Activated T-cell treated with anti-CD3 and anti-CD28 coated beads for 24 hours (primary cell): Measurements from ENCODE around the gene UNC93B1.
A peak's percentile ranks its signal among the peaks of the same experiment; 100 is the strongest.
"Not testable (repeated sequence)": the region's sequence is repeated elsewhere in the genome, so short reads cannot be mapped to it uniquely, and the experiment has no call there.

Experiments used
- DNase-seq: peaks from one replicate; pipeline ENCODE4 v3.0.0-alpha.2; 2020; ENCODE audit warnings: low read depth

UNC93B1 gene

DNA sequence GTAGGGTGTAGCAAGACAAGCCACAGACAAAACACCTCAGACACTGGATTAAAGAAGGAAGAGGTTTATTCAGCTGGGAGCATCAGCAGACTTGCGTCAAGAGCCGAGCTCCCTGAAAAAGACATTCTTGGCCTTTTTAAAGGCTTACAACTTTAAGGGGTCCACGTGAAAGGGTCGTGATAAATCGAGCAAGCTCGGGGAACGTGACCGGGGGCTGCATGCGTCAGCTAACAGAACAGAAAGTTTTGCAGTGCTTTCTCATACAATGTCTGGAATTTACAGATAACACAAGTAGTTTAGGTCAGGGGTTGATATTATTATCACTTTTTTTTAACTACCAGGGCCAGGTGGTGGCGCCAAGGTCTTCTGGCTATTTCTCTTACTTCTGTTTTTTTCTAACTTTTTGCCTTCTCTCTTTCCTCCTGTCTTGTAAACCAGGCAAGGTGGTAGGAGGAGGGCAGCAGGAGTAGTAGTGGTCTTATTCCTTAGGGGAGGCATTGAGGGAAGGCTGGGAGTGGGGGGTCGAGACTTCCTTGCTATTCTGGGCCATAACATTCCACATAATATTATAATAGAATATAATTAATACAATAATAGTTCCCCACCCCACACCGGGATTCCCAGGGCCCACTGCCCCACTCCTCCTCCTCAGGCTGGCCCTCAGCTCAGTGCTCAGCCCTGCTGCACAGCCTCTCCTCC is 5.6 kb upstream of the UNC93B1 start:
- no peak for DNase-seq

DNA sequence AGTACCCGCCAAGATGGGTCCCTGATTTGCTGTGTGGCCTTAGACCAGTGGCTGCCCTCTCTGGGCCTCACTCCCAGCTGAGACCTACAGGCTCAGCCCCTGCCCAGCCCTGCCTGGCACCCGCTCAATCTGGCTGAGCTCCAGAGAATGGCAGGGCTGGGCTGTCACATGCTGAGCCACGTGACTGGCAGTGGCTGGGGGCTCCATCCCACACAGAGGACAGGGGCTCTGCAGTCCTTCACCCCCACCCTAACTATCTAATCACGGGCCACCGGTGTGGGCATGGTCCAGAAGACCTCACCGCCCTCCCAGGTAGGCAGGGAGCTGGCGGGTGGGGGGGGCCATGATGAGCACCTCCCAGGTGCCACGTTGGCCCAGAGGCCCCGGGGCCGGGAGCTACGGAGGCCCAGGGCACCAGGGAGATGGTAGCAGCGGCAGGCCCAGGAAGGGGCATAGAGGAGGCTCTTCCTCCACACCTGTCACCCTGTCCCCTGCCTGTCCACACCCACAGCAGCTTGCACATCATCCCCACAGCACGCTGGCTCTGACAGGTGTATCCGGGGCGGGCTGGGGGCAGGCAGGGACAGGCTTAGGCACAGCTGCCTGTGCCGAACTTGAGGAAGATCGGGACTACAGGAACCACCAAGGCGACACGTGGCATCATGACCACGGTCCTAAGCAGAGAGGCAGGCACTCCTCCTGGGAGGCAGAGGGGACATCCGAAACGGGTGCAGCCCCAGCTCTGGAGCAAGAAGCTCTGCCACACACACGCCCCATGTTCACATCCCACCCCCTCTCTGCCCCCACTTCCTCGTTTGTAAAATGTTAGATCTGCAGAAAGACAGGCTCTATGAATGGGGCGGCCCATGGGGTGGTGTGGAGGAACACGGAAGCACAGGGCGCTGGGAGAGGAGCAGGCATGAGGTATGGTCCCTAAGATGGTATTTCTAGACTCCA is 4.8 kb upstream of the UNC93B1 start:
- DNase-seq, result no peak

DNA sequence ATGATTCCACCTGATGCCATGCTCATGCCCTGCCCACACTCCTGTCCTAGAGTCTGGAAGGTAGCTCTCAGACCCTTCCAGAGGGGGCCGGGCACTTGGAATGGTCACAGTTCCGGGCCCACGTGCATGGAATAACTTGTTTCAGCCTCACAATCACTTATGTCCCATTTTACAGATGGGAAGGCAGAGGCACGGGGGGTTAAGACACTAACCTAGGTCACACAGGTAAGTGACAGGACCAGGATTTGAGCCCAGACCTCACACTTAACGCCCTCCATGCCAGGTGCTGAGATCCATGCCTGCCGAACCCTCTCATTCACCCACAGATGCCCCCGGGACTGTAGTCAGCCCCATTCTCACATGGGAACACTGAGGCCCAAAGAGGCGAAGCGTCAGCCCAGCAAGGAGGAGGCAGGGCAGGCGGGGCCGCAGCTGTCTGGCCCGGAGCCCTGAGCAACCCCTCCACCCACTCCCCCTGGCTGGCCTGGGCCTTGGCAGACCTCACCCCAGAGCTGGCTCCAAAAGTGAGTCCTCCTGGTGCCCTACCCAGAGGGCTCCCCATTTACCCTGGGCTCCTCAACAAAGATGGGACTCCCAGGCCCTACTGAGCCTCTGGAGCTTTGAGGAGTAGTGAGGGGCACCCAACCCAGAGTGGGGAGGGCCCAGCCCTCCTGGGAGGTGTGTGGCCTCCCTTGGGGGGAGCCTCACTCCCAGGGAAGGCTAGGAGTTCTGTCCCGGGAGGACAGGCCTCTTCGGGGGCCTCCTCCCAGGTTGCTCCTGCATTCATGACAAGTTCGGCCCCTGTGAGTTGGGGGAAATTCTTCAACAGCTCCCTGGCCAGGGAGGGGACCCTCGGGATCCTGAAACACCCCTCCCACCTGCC is 3.8 kb upstream of the UNC93B1 start:
- DNase-seq, result no peak

DNA sequence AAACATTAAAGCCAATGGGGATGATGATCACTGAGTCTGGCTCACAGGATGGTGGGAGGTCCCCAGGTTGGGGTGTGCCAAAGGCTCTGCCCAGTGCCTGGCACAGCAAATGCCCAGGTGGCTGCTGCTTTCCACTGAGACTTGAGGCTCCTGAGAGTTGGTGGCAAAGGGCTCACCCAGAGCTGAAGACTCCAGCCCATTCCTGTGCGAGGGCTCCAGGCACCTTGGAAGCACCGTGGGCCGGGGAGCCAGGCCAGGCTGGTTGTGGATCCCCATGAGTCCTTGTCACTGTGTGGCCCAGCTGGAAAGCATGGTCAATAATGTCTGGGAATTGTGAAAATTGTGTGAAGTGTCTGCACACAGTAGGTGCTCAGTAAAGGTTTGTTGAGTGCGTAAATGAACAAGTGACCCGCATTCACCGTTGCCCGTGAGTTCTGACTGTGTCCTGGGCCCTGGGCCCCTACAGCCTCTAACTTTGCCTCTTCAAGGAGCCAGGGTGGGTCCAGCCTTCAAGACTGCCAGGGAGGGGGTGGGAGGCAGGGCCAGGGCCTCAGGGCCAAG is 2.8 kb upstream of the UNC93B1 start:
- no peak for DNase-seq

DNA sequence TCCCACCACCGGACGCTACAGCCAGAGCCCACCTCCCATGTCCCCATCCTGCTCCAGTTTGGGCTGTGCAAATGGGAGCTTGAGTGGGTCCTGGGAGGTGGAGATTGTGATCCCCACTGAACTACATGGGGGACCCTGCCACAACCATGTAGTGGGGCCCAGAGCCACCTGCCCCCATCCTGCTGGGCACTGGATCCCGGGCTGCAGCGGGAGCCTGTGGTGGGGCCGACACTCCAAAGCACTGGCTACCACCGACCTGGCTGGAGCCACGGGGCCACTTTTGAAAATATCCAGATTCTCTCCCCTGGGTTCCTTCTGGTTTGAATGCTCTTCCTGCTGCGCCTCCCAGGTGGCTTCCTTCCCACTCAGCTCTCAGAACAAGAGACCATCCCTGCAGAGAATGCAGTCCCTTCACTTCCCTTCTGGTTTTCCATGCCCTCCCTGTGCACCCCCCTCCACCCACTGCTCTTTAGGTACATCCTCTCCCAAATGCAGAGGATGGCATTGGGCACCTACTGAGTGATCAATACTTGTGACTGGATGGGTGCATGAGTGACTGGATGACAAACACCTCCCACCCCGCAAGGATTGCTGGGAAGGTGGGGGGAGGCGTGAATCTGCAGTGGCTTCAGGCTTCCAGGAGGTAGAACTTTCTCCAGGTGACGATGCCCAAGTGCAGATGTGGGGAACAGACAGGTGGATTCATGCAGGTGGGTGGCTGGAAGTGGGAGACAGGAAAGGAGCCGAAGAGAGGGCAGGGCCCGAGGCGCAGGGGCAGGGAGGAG is 846 bp upstream of the UNC93B1 start:
- no peak for DNase-seq

DNA sequence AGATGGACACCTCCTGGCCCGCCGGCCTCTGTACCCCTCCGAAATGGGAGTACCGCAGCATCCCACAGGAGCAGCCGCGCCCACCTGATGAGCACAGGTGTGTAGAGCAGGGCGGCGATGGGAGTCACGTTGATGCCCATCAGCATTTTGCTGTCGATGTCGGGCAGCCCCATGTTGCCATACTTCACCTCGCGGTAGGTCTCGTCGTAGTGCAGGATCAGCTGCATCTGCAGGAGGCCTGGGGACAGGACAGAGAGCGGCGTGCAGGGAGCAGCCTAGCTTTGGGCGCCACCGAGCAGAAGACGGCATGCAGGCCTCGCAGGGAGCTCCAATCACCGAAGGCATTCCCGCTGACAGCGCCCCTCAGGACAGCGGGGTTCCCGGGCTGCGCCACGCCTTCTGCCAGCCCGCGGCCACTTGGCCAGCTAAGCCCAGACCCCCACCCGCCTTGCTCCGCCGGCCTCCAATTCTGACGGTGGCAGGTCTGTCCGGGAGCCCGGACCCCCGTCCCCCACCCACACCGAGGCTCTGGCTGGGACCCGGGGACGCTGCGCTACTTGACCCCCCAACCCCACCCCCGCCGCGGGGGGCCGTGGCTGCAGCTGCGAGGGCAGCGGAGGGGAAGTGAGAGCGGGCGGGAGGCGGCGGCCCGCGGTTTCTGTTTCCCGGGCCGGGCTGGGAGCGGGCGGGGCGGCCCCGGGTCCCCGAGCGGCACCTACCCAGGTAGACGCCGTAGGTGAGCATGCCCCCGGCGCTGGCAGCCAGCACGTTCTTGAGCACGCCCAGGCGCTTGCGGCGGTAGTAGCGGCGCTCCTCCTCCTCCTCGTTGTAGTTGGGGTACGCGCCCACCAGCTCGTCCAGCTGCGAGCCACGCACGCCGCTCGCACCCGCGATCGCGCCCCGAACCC is 705 bp downstream of the UNC93B1 start:
- no peak for DNase-seq

DNA sequence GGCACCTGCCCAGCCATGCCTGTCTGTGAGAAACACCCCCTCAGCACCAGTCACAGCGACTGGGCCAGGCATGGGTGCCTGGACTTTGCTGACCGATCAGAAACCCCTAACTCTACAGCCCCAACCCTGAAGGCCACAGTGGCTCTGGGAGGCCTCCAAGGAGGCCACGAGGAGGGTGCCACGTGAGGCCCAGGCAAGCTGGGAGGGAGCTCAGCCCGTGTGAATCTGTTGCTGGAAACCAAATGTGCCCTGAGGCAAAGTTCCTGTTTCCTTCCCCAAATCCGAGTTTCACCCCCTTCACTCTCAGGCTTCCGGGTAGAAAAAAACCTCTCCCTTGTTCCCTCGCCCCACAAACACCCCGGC is 1.3 kb downstream of the UNC93B1 start:
- DNase-seq, result no peak

DNA sequence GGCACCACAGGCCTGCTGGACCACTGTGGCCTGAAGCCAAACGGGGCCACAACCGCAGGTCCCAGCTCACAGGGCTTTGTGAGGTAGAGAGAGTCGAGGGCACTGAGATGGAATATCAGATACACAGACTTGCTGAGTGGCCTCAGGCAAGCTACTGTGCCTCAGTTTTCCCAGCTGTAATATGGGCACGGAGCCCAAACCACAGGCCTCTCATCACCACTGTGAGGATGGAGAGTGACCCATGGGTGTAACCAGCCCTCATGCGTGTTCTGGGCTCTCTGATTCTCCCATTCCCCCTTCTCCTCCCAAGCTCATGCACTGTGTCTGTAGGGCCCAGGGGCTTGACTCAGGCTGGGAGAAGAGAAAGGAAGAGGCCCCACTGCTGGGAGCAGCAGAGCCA is 4.2 kb downstream of the UNC93B1 start:
- no peak for DNase-seq

DNA sequence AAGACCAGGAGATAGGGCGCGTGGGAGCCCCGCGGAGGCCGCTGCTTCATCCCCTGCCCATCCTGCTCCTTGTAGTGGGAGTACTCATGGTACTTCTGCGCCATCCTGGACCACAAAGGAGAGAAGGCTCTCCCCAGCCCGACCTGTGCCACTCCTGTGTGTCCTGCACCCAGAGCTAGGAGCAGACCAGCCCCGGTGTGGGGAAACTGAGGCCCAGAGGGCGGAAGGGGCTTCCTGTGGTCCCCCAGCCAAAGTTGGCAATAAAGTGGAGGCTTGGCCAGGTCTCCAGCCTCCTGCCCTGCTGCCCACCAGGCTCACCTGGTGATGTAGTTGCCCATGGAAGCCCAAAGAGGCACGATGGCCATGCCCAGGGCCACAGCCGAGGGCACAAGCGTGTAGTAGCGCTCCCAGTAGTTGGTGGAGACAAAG is 4.7 kb downstream of the UNC93B1 start:
- DNase-seq, result no peak

DNA sequence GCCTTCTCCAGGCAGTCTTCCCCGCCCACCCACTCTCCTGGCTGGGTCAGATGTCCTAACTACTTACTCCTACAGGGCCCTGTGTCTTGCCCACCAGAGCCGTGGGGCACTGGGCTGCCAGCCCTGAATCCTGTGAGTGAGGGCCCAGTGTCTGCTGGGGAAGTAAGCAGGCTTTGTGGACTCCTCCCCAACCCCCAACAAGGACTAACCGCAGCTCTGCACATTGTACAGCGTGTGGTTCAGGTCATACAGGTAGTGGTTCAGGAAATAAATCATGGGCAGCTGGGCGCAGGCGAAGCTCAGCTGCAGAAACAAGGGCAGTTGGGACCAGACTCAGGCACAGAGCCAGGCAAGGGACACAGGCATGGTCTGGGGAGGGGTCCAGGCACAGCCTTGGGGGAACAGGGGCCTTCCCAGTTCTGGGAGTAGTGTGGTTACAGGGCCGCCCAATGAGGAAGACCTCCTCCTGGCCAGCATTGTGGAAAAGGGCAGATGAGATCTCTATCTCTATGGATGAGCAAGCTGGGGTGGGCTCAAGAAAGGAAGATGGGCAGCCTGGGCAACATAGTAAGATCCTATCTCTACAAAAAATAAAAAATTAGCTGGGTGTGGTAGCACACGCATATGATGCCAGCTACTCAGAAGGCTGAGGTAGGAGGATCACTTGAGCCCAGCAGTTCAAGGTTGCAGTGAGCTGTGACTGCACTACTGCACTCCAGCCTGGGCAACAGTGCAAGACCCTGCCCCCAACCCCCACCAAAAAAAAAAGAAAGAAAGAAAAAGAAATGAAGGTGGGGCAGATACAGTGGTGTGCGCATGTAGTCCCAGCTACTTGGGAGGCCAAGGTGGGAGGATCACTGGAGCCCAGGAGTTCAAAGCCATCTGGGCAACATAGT is 5.5 kb downstream of the UNC93B1 start:
- no peak for DNase-seq

DNA sequence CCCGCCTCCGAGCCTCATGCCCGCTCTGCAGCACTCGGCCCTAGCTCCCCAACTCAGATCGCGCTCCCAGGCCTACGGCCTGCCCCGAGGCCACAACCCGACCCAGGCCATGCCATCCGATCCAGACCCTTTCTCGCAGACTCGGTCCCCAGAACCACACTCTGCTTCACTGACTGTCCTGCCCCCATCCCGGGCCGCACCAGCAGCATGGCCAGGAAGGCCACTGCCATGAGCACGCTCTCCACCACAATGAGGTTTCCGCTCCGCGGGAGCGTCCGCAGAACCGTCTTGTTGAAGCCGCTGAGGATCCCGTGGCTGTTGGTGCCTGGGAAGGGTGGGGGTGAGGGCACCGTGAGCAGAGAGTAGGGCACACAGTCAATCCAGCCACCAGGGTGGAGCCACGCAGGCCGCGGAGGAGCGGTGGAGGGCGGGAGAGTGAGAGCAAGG is 6.4 kb downstream of the UNC93B1 start:
- DNase-seq, result no peak

DNA sequence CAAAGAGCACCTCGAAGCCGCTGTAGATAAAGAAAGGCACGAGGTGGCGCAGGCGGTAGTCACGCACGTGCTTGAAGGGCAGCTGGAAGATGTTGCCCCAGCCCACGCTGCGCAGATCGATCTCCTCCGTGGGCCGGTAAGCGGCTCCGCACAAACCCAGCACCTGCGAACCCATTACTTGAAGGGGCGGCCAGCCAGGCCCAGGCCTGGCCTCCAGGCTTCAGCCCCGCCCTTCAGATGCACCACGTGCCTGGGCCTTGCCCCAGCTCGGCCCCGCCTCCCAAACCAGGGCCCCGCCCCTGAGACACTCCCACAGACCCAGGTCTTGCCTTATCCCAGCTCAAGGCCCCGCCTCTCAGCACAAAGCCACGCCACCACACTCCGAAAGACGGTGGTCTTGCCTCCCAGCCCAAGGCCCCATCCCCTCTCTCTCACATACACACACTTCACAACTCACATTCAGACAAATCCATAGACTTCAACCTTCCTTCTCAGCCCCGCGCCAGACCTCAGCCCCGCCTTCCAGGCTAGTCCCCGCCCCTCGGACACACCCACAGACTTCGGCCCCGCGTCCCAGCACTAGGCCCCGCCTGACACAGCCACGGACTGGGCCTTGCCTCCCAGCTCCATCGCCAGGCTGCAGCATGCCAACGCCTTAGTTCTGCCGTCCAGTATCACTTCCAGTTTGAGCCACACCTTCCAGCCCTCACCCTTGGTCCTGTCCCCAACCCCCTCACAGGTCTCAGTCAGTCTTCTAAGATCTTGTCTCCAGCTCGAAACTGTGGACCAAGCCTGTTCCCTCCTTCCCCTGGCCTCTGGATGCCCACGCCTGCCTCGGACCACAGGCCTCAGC is 7.0 kb downstream of the UNC93B1 start:
- no peak for DNase-seq

DNA sequence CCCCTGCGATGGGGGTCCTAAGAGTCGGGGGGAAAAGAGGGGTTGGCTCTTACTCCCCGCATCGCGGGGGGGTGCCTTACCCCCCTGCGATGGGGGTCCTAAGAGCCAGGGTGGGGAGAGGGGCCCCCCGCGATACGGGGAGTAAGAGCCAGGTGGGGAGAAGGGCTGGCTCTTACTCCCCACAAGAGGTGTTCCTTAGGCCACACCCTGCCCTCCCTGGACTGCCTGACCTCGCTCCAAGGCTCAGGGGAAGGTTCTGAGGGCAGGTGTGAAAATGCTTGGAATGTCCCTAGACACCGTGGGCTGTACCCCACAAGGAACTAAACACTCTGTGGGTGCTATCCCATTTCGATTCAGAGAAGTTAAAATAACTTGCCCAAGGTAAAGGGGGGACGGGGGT is 7.8 kb downstream of the UNC93B1 start:
- DNase-seq, result no peak

DNA sequence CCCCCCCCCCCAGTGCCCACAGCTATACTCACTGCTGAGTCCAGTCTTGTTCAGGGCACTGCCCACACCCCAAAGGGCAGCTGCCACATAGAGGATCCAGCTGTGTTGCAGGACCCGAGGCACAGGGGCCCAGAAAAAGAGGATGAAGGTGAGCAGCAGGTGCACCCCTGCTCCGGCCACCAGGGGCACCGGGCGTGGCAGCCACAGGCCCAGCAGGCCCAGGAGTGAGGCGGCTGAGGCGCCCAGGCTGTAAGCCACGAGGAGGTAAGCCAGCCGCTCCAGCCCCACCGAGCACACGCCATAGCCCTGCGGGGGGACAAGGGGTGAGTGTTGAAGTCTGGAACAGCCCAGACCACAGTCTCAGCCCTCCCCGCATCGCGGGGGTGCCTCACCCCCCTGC is 8.3 kb downstream of the UNC93B1 start:
- not testable (repeated sequence) for DNase-seq

DNA sequence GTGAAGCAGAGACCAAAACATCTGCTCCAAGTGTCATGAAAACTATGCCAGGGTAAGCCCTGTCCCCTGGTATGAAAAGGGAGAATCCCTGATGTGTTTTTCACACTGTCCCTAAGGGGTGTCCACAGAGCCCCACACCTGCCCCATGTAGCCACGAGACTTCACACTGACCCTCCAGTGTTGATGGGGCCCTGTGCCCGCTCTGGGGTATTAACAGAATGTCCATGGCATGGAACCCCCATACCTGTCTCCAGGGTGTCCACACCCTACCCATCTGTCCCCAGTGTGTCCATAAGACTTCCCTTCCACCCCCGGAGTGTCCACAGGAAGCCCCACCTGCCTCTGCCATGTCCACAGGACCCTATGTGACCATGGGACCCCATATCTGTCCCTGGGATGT is 8.8 kb downstream of the UNC93B1 start:
- not testable (repeated sequence) for DNase-seq

DNA sequence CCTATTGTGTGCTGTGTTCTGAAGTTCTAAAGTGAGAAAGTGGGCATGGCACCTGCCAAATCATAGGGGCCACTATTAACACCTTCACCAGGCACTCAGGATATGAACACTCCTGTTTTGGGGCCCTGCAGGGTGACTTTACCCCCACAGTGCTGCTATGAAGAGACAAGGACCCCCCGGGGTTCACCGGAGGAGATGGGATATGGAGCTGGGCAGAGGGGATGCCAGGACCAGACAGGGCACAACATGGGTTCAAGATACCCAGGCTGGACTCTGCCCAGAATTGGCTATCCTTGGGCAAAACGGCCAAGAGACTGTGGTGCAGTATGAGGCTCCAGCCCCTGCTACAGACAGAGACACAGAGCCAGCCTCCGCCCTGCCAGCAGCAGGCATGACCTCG is 9.5 kb downstream of the UNC93B1 start:
- DNase-seq, result not testable (repeated sequence)

DNA sequence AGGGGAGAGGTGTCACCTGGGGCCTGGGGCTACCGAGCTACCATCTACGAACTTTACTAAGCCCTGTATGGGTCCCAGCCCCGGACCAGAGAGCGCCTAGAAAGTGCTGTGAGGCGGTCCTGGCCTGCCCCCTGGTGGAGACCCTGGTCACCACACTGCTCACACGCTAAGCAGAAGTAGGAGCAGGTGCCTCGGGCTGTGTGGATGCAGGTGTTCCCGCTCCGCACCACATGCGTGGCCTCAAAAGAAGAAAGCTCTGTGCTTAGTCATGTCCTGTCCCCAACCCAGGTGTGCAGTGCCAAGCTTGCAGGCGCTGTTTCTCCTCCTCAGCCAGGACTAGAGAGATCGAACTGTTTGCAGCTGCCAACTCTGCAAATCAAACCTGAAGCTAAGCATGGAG is 10.1 kb downstream of the UNC93B1 start:
- peak; percentile 22 for DNase-seq
